HCEC 1CT (cell line): ENCODE data around the gene ARSG.

Experiments
- DNase-seq: peaks from one replicate; pipeline ENCODE4 v3.0.0-alpha.2; 2017

The ARSG gene

GRCh38 chr17:68432086-68432864 lies 141.0 kb downstream of the ARSG start:
- no peak for DNase-seq

- no peak for DNase-seq
Observed at GRCh38 chr17:68433211-68433610, 141.9 kb downstream of the ARSG start.

DNA sequence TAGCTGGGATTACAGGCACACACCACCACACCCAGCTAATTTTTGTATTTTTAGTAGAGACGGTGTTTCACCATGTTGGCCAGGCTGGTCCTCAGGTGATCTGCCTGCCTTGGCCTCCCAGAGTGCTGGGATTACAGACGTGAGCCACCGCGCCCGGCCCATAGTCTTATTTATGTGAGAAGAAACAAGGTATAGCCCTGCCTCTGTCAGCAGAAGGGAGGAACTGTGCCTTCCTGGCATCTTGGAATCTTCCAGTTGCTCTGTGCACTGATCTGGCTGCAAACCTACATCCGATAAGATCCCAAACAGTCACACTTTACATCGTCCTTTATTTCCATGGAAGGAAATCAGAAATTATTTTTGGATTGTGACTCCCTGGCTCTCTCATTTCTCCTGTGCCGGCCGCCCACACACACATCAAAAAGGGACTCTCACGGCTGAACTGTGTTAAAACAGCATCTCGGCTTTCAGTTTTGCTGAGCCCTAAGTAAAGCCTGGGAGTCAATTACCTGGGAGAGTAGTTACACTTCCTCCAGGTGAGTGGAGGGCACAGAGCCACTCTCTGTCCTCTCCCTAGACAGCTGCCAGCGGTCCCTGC lies 142.7 kb downstream of the ARSG start:
- DNase-seq = no peak

DNA sequence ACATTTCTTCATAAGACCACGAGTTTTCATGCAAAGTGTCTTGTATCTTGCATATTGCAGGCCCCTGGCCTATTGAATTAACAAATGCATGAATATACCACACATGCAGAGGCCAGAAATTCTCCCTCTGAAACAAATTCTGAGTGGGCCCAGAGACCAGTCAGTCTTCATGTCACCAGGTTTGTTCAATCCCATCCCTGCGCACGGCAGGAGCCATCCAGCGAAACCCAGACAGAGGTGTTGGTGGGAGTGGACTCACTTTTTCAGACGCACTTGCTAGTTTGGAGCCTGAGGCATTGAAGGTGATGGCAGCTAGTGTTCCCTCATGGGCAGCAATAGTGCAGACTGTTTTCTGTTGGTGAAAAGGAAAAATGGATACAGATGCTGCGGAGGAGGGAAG lies 144.1 kb downstream of the ARSG start:
- no peak for DNase-seq

DNA sequence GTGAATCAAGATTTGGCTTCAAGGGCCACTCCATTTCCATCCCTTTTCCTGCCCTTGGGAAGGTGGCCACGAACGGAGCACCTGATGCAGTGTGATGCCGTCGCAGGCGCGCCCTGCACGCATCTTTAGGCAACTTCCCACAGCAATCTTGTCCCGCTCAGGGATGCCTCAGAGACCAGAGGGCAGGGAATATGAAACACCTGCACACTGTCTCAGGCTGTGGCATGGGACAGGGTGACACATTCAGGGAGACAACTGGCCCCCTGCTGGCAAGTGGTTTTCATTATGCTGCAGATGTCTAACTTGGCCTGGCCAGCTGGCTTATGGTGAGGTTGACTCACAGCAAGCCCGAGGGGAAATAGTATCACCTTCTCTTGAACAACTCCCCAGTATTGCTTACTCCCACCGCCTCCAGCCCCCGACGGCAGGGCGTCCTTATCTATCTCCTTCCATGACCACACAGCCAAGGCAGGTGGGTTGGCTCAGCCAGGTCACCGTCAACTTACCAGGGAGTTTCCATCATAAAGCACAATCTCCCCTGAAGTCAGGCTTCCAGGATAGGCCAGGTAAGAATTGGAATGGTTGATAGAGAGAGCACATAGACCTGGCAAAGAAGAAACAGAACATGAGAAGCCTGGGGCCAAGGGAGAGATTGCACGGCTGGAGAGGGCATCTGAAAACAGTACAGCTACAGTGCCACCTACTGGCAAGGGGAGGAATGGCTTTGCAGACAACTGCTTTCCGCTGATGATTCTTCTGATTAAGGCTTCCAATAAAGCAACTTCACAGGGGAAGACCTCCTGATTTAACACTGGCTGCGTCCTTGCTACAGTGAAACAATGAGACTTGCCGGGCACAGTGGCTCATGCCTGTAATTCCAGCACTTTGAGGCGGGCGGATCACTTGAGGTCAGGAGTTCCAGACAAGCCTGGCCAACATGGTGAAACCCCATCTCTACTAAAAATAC lies 144.9 kb downstream of the ARSG start:
- peak; percentile 77 for DNase-seq

- no peak for DNase-seq
Observed at GRCh38 chr17:68437979-68438822, 146.9 kb downstream of the ARSG start.

DNA sequence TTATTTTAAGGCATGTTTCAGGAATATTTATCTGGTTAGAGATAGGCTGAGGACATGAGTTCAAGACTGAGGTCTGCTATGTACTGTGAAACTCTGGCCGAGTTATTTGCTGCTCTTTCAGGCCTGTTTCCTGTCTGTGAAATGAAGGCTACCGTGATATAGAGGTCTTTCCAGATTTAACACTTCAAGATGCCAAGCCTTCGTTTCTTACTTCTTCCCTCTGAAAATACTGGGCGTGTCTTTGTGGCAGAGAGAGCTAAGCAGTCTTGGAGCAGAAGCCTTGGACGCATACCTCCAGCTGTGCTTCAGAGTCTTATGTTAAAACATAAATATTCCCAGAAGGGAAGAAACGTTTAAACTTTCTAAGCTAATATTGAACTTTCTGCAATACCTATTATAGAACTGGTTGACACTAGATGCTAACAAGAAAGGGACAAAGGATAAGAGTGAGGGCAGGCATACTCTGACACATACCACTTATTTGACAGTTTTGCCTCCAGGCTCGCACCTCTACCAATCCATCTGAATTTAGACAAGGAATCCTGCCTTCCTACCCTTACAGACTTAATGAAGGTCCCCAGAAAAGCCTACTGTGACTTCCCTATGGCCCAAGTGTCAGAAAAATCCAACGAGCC lies 148.5 kb downstream of the ARSG start:
- DNase-seq = no peak

DNA sequence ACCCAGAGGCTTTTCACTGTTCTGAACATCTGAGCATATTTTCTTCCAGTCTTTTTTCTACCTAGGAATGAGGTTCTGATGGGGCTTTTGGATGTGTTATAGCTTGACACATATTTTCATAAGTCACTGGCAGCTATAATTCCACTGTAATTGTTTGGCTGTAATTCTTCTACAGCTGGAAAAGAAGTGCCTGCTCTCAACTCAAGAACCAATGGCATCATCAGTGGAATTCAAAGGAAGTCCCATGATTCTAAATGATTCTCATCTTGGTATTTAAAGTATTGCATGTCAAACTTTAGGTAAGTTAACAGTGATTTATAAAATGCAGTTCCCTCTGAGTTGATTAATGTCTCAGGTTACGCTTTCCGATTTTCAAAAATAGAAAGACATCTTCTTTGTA lies 149.2 kb downstream of the ARSG start:
- DNase-seq = no peak

- no peak for DNase-seq
Observed at GRCh38 chr17:68441070-68441770, 149.9 kb downstream of the ARSG start.

GRCh38 chr17:68443972-68444464 lies 152.7 kb downstream of the ARSG start:
- no peak for DNase-seq

GRCh38 chr17:68445671-68446070 lies 154.4 kb downstream of the ARSG start:
- no peak for DNase-seq

- DNase-seq = no peak
Observed at GRCh38 chr17:68446626-68447041, 155.3 kb downstream of the ARSG start.

- no peak for DNase-seq
Observed at GRCh38 chr17:68449021-68449739, 157.9 kb downstream of the ARSG start.

DNA sequence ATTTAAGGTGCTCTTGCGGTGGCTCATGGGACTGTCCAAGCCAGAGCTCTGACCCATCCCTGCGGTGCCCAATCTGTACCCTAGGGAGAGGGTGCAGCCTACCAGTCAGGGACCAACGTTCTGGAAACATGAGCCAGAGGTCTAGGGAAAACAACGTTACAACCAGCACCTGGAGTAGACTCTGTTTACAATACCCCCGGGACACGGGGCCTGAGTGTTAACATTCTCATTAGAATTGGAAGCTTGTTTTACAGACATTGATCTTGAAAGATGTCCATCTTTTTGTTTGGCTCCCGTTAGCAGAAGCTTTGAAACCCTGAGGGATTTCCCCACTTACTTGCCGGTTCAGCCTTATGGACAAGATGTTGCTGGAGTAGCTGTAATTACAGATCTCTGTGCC lies 159.1 kb downstream of the ARSG start:
- no peak for DNase-seq

DNA sequence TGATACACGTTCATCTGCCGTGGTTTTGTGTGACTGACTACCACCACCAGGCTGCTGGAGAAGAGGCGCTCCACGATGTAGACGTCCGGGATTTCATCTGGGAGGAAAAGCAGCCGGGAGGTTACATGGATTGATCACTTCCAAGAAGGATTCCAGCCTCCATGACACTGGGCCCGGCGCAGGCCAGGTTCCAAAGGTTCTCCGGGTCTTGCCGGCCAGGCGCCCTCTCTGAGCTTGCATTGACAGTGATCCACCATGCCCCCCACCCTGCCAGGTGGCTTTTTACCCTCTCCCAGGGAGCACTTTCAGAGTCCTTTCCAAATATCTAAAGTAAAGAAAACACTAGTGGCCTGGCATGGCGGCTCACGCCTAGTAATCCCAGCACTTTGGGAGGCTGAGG lies 159.5 kb downstream of the ARSG start:
- DNase-seq = no peak

DNA sequence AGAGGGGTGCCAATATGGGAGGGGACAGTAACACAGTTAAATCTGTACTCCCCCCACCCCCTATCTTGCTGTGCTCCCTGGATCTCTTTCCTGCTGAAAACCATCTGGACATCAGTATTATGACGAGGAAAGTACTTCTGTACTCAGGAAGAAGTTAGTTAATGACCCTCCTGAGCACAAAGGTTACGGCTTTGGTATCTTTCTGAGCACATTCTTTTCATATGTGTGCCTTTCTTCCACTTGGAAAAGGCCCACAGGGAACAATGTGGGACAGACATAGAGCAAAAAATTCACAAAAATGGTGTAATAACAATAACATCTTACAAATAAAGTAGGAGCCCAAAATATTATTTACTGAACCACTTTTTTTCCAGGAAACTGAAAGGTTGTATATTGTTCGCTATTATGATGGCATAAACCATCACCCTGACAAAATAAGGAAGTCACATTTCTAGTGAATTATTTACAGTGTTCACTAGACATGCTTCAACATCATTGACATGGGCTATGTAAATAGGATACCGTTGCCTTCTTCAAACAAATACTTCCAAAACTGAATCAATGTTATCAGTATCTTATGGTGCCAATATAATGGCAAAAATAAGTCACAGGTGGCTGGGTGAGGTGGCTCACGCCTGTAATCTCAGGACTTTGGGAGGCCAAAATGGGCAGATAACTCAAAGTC lies 160.5 kb downstream of the ARSG start:
- no peak for DNase-seq

GRCh38 chr17:68452724-68453290 lies 161.5 kb downstream of the ARSG start:
- no peak for DNase-seq

DNA sequence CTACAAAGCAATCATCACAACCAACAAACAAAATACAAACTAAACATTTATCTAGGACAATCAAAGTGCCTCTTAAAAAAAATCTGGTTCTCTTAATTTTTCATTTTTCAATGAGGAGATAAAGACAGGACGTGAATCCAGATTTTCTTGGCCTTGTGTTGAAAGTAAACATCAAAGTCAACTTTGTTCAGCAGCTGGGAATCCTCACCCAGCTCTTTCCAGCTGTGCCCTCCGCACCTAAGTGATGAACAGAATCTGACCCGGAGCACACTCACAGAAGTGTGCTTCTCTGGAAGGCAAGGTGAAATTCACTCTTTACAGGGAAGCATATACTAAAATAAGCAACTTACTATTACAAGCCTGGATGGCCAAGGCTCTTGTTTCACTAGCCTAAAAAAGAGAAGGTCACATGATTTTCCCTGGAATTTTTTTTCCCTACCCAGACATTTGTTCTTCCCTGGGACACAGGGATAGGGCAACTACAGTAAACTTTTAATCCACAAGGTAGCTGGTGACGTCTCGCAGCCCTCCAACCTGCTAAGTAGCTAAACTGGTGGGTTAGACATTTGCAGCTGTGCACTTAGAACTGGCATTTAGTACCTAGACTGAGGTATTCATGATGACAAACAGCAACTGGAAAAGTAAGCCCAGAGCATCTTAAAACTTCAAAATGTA lies 162.8 kb downstream of the ARSG start:
- no peak for DNase-seq

GRCh38 chr17:68455901-68456338 lies 164.6 kb downstream of the ARSG start:
- peak; percentile 88 for DNase-seq
